Left kidney (tissue), 2 donors: ENCODE results near the gene POLR3E. TPM values are rescaled to one million over a fixed set of nuclear protein-coding genes. Genes with fewer than 3 reads are reported as not detected.
A peak's percentile ranks its signal among the peaks of the same experiment; 100 is the strongest.

Source experiments
- DNase-seq: peaks from one replicate; pipeline ENCODE4 v3.0.0-alpha.2; 2013
- polyA plus RNA-seq: library from polyadenylated mRNA; unstranded; fragments of 120-200 nt; gene quantifications from one replicate; pipeline ENCODE4 v1.2.1, GENCODE V29; 2013; ENCODE audit not compliant: insufficient read length

The POLR3E gene
- polyA plus RNA-seq, 1 donor = 68.7 TPM

- DNase-seq = no peak
Measured at GRCh38 chr16:22314661-22315626, 17.7 kb downstream of the POLR3E start.

DNA sequence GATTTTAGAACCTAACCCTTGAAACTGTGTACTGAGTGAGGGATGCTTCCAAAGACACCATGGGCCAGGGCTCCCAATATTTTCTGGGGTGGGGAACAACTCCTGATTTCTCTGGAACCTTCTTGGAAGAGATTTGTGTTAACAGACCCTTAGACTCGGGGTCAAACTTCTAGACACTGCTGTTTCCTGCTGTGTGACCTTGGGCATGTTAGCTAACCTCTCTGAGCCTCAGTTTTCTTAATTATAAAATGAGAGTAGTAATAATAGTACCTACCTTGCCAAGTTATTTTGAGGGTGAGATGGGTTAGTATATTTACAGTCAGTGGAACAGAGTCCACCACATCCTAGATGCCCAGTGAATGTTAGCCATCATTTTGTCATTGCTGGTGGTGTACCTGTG is 18.8 kb downstream of the POLR3E start:
- DNase-seq = no peak

DNA sequence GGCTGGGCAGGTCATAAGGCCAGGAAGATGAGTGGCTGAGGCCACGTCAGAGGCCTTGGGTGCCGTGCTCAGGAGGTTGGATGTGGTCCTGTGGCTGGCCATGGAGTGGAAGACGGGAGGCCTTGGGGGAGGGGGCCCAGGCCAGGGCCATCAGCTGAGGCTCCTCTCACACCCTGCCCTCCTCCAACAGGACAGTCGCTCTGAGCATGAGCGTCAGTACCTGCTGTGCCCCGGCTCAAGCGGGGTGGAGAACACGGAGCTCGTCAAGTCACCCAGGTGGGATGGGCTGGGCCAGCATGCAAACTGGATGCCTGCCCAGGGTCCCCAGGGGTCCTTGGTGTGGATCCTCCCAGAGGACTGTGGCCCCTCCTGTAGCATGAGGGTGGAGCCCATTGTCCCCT is 19.2 kb downstream of the POLR3E start:
- DNase-seq = no peak

DNA sequence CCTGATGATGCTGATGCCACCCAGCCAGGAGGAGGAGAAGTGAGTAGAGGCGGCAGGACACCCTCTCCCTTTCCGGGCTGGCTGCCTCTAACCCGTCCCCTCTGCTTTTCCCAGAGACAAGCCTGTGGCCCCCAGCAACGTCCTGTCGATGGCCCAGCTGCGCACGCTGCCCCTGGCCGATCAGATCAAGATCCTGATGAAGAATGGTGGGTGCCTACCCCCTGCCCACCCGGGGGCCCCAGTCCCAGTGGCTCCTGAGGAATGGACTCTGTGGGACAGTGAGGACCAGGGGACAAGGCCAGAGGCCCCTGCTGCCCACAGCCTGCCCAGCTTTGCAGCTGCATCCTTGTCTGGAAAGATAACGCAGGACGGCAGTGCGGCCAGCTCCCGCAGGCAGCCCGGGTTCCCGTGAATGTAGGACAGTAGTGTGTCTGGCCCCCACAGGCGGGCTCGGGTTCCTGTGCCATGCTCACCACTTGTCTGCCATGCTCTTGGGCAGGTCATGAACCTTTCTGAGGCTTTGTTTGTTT is 19.9 kb downstream of the POLR3E start:
- no peak for DNase-seq

DNA sequence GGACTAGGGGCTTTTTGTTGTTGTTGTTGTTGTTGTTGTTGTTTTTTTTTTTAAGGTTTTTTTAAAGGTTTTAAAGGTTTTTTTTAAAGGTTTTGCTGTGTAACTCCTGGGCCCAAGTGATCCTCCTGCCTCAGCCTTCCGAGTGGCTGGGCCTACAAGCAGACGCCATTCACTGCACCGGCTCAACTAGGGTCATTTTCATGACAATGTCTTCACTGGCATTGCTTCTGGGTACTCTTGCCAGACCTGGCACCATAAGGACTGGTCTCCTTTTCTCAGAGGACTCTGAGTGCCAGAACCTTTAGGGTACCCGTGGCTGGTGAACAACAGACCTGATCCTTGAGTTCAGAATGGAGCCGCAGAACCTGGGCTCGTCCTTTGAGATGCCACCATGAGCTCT is 20.4 kb downstream of the POLR3E start:
- no peak for DNase-seq

DNA sequence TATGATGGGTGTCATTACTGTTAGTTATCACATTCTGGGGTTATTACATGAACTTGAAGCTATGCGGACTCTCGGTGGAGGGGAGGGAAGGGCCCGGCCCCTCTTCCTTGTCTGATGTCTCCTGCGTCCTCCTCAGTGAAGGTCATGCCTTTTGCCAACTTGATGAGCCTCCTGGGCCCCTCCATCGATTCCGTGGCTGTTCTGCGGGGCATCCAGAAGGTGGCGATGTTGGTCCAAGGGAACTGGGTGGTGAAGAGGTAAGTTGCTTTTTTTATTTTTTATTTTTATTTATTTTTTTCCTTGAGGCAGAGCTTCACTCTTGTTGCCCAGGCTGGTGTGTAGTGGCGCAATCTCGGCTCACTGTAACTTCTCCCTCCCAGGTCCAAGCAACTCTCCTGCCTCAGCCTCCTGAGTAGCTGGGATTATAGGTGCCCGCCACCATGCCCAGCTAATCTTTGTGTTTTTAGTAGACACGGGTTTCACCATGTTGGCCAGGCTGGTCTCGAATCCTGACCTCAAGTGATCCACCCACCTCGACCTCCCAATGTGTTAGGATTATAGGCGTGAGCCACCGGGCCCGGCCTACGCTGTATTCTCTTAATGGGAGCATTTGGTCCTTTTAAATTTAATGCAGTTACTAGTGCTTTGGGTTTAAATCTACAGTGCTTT is 21.6 kb downstream of the POLR3E start:
- DNase-seq = no peak

DNA sequence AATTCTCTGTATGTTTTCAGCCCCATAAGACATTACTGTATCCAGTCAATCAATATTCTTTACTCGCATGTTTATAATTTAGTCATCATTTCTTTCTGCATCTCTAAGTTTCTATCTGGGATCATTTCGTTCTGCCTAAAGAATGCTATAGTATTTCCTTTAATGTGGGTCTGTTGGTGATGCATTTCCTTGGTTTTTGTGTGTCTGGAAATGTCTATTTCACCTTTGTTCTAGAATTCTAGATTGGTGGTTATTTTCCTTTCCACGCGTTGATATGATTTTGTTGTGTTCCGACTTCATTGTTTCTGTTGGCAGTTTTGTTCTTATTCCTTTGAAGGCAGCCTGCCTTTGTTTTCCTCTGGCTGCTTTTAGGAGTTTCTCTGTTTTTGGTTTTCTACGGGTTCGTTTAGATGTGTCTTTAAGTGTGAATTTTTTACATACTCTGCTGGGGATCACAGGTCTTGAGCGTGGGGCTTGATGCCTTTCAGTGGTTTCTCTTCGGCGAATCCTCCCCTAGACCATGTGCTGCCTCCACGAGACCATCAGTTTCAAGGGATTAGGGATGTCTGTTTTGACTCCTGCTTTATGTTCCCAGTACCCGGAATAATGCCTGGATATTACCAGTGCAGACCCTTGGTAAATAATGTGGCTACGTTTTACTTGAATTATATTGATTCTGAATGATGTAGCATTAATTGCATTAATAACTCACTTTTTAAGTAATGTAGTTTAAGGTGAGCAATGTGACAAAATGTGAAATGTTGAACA is 23.5 kb downstream of the POLR3E start:
- DNase-seq = no peak

GRCh38 chr16:22321340-22322001 is 24.3 kb downstream of the POLR3E start:
- peak; percentile 63 for DNase-seq

GRCh38 chr16:22322021-22322471 is 24.8 kb downstream of the POLR3E start:
- DNase-seq = no peak

DNA sequence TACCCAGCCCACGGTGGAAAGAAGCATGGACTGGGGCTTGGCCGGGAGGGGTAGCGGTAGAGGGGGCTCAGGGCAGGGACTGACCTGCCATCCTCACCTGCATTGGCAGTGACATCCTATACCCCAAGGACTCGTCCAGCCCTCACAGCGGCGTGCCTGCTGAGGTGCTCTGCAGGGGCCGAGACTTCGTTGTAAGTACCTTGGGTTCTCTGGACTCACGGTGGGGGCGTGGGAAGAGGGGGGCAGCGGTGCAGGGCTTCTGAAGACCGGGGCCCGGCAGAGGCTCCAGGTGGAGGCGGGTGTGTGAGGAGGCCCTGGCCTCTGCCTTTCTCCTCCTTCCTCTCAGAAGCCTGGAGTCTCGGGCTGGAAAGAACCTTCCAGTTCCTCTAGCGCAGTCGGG is 25.5 kb downstream of the POLR3E start:
- DNase-seq = no peak

DNA sequence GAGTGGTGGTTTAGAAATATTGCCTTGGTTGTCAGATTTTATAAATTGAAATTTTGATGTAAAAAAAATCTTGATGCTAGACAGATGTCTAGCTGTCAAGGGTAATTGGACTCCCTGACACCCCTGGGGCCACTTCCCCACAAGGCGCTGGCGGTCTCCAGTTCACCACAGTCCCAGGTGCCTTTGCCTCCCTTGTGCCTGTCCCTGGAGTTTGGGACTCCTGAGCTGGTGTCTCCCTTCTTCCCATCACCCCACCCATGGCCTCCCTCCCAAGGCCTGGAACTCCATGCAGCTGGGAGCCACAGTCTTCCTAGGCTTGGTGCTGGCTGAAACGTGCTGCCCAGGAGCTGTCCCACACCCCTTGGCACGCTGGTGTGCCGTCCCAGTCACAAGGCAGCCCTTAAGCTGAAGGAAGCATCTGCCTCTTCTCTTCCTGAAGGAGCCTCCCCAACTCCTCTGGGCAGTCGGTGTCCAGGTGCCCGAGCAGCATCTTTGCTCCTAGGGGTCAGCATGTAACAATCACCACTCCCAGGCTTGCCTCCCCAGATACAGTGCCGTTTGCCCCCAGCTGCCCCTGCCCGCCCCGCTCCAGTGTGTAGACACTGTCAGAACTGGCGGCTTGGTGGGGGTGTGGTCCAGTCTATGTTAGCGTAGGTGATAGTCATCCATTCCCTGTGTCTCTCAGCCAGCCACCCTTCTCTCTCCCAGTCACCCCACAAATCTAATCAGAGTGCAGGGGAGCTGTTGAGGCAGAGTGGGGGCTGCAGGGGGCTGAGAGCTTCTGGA is 26.2 kb downstream of the POLR3E start:
- DNase-seq = no peak

DNA sequence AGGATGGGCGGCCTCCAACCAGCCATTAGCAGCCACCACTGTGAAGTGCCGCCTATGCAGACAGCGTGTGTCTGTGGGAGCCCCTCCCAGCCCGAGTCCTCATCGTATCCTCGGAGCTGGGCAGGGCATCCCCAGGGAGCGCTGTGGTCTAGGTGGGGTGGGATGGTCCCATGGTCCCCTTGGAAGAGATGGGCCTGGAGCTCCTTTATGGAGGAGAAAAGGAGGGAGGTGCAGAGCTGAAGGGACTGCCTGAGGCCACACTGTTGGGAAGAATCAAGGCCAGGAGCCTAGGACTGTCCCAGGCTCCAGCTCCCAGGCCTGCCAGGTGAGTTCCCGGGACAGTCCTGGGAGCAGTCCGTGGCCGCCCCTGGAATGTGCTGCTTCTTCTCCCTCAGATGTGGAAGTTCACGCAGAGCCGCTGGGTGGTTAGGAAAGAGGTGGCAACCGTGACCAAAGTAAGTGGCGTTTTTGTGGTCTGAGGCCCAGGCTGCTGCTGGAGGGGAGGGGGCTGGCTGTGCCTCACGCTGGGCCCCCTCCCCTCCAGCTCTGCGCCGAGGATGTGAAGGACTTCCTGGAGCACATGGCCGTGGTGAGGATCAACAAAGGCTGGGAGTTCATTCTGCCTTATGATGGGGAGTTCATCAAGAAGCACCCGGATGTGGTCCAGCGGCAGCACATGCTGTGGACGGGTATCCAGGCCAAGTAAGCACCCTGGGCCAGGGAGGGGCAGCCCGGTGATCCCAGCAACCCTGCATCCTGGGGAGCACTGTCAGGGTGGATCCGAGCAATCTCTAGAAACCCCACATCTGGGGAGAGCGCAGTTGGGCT is 27.0 kb downstream of the POLR3E start:
- no peak for DNase-seq

GRCh38 chr16:22324787-22325597 is 27.8 kb downstream of the POLR3E start:
- DNase-seq = no peak

- DNase-seq = no peak
Measured at GRCh38 chr16:22325598-22326368, 28.6 kb downstream of the POLR3E start.

DNA sequence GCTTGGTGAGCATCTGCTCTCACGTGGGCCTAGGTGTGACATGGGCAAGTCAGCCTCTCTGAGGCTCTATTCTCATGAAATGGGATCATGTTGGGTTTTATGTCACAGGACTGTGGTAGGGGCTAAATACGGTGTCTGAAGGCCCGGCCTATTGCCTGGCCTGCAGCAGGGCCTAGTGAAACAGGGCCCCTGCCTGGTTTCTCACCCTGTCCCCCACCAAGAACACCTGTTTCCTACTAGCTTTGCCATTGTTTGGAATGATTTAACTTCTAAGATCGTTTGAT is 29.1 kb downstream of the POLR3E start:
- DNase-seq = no peak

GRCh38 chr16:22326771-22327445 is 29.7 kb downstream of the POLR3E start:
- DNase-seq = no peak

GRCh38 chr16:22327446-22327775 is 30.2 kb downstream of the POLR3E start:
- no peak for DNase-seq
